ENCODE data around the gene PSME3. TPM values are rescaled to one million over a fixed set of nuclear protein-coding genes. Genes with fewer than 3 reads are reported as not detected.

The PSME3 gene
- total RNA-seq, 1 experiment from 2014 or later: 115 TPM

DNA sequence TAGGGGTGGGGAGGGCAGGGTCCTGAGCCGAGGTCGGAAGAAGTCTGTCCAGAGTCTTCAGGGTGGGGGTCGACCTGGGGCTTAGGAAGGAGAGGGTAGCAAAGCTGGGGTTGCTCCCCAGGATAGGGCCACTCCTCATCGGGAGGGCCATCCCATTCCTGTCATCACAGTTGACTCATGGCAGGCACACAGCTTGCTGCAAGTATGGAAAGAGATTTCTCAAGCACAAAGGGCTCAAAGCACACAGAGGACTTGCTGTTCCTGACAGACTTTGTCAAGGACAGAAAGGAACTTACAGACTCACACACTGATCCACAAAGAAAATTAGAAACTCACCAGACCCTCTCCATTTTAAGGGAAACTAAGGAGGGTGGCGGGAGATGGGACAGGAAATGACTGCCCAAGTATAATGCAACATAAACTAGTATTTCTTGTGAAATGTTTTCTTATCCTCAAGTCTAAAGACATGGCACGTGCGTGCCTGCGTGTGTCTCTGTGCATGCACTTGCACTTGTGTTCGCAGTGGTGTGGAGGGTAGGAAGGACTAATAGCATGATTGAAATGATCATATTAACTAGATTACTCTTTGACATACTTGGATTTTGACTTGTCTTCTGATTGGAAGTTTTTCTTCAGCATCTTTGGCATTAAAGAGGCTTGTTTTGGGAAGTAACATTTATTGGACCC lies 13.5 kb downstream of the PSME3 start:
- POLR2A ChIA-PET (ENCODE audit: unreplicated experiment): no interaction called here
- H4K20me1 ChIP-seq (ENCODE audit: insufficient read depth): peaks cover 8% of the 10 kb centered on the region

DNA sequence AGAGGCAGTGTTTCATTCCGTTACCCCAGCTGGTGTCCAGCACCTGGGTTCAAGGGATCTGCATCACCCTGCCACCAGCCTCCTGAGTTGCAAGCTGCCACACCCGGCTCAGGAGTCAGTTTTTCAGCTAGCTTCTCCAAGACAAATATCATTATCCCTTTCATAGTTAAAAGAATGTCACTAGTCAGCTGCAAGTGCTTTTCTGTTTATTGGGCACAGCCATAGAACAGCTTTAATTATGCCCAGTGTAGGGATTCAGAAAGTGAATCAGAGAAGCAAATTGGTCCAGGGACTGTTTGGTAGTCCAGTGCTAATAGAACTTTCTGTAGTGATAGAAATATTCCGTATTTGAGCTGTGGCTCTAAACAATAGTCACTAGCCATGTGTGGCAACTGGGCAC lies 14.9 kb downstream of the PSME3 start:
- TF ChIP-seq EZH2 (IDR thresholded peaks at IDR 0.05; ENCODE audit: low read depth): no peak
- TF ChIP-seq, protein P1, sequence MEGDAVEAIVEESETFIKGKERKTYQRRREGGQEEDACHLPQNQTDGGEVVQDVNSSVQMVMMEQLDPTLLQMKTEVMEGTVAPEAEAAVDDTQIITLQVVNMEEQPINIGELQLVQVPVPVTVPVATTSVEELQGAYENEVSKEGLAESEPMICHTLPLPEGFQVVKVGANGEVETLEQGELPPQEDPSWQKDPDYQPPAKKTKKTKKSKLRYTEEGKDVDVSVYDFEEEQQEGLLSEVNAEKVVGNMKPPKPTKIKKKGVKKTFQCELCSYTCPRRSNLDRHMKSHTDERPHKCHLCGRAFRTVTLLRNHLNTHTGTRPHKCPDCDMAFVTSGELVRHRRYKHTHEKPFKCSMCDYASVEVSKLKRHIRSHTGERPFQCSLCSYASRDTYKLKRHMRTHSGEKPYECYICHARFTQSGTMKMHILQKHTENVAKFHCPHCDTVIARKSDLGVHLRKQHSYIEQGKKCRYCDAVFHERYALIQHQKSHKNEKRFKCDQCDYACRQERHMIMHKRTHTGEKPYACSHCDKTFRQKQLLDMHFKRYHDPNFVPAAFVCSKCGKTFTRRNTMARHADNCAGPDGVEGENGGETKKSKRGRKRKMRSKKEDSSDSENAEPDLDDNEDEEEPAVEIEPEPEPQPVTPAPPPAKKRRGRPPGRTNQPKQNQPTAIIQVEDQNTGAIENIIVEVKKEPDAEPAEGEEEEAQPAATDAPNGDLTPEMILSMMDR (conservative IDR thresholded peaks at IDR 0.05): no peak
- Histone ChIP-seq H4K20me1 (ENCODE audit: insufficient read depth) (peaks cover 4% of the 10 kb centered on the region), H2AFZ (no peak overlapping the region), H3K9me2 (ENCODE audit: insufficient read depth) (no peaks in the 10 kb centered on the region), H3K79me2 (ENCODE audit: low read depth) (no peaks in the 10 kb centered on the region), H3K4me1 (replicated peaks; ENCODE audit: insufficient read depth) (no peaks in the 10 kb centered on the region), H3K27me3 (ENCODE audit: insufficient read depth, low read depth) (no peaks in the 10 kb centered on the region), H3K36me3 (ENCODE audit: low read depth) (no peaks in the 10 kb centered on the region), H3F3A (ENCODE audit: insufficient read depth, low read depth) (peaks cover 21% of the 10 kb centered on the region; the same call in 1 of the 2 replicates), H3K9me3 (ENCODE audit: insufficient read depth, low read depth) (no peaks in the 10 kb centered on the region), H3K27ac (no peak overlapping the region), H3K4me2 (no peak overlapping the region), H3K4me3 (no peak overlapping the region)
- CTCF ChIA-PET: interaction anchor here (0.5 kb wide), 1 partner anchor 85 kb away, joined by 8 read pairs; no protein-coding TSS in a partner anchor
- DNase-seq: no peak
- POLR2A ChIA-PET (ENCODE audit: unreplicated experiment): interaction anchor here (0.5 to 0.6 kb wide), 3 partner anchors 81 to 661 kb away, joined by 3 to 17 read pairs (median 4); no protein-coding TSS in a partner anchor
- no TSS peak for BruUV-seq (replicated peaks)
- intact Hi-C loops (cut with micrococcal nuclease; ENCODE audit: unreplicated experiment): no loop called here

More for the DNA sequence above, 13.5 kb downstream of the PSME3 start:
- Histone ChIP-seq H3K27ac (no peak overlapping the region; the same call in 1 of the 2 replicates), H3F3A (ENCODE audit: insufficient read depth, low read depth) (peaks cover 26% of the 10 kb centered on the region; the same call in 1 of the 2 replicates), H3K36me3 (ENCODE audit: low read depth) (peaks cover 7% of the 10 kb centered on the region; the same call in 1 of the 2 replicates), H3K27me3 (ENCODE audit: insufficient read depth, low read depth) (no peaks in the 10 kb centered on the region), H2AFZ (no peak overlapping the region), H3K9me3 (ENCODE audit: insufficient read depth, low read depth) (no peaks in the 10 kb centered on the region), H3K9me2 (ENCODE audit: insufficient read depth) (no peaks in the 10 kb centered on the region), H3K4me1 (replicated peaks; ENCODE audit: insufficient read depth) (no peaks in the 10 kb centered on the region), H3K4me3 (no peak overlapping the region), H3K79me2 (ENCODE audit: low read depth) (no peaks in the 10 kb centered on the region), H3K4me2 (no peak overlapping the region)
- no peak for DNase-seq
- intact Hi-C loops (cut with micrococcal nuclease; ENCODE audit: unreplicated experiment): no loop called here
- TF ChIP-seq EZH2 (IDR thresholded peaks at IDR 0.05; ENCODE audit: low read depth): no peak
- TF ChIP-seq, protein P1 (conservative IDR thresholded peaks at IDR 0.05): no peak
- no TSS peak for BruUV-seq (replicated peaks)
- CTCF ChIA-PET: no interaction called here

DNA sequence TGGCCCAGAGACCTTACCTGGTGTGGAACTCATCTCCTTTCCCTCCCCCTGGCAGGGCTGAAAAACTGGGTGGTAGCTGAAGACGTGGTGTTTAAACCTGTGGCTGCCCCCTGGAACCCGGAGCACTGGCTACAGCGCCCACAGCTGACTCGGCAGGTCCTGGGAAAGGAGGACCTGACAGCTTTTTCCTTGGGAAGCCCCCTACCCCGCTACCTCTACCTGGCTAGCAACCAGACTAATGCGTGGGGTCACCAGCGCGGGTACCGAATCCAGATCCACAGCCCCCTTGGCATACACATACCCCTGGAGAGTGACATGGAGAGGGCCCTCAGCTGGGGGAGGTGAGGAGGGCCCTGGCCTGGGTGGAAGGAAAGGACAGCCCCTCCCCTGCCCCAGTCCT lies 15.8 kb downstream of the PSME3 start:
- Histone ChIP-seq H3K4me1 (replicated peaks; ENCODE audit: insufficient read depth) (no peaks in the 10 kb centered on the region), H3K27me3 (ENCODE audit: insufficient read depth, low read depth) (no peaks in the 10 kb centered on the region), H4K20me1 (ENCODE audit: insufficient read depth) (peaks cover 4% of the 10 kb centered on the region), H3K79me2 (ENCODE audit: low read depth) (no peaks in the 10 kb centered on the region), H3K4me2 (no peak overlapping the region), H3K9me3 (ENCODE audit: insufficient read depth, low read depth) (no peaks in the 10 kb centered on the region), H3K9me2 (ENCODE audit: insufficient read depth) (no peaks in the 10 kb centered on the region), H3K4me3 (no peak overlapping the region), H2AFZ (no peak overlapping the region), H3F3A (ENCODE audit: insufficient read depth, low read depth) (peaks cover 16% of the 10 kb centered on the region; the same call in 1 of the 2 replicates), H3K36me3 (ENCODE audit: low read depth) (no peaks in the 10 kb centered on the region), H3K27ac (no peak overlapping the region)
- CTCF ChIA-PET: no interaction called here
- intact Hi-C loops (cut with micrococcal nuclease; ENCODE audit: unreplicated experiment): no loop called here
- no TSS peak for BruUV-seq (replicated peaks)
- TF ChIP-seq, protein P1 (conservative IDR thresholded peaks at IDR 0.05): no peak
- TF ChIP-seq EZH2 (IDR thresholded peaks at IDR 0.05; ENCODE audit: low read depth): no peak
- no peak for DNase-seq
- POLR2A ChIA-PET (ENCODE audit: unreplicated experiment): no interaction called here

All from PC-9 (cell line).